ENCODE results near the gene LRMDA.

Gene LRMDA

GRCh38 chr10:76236356-76236755 is 804.9 kb downstream of the LRMDA start:
- no peak for DNase-seq (ENCODE audit: extremely low read depth, low read depth)
- TF ChIP-seq, protein P1, sequence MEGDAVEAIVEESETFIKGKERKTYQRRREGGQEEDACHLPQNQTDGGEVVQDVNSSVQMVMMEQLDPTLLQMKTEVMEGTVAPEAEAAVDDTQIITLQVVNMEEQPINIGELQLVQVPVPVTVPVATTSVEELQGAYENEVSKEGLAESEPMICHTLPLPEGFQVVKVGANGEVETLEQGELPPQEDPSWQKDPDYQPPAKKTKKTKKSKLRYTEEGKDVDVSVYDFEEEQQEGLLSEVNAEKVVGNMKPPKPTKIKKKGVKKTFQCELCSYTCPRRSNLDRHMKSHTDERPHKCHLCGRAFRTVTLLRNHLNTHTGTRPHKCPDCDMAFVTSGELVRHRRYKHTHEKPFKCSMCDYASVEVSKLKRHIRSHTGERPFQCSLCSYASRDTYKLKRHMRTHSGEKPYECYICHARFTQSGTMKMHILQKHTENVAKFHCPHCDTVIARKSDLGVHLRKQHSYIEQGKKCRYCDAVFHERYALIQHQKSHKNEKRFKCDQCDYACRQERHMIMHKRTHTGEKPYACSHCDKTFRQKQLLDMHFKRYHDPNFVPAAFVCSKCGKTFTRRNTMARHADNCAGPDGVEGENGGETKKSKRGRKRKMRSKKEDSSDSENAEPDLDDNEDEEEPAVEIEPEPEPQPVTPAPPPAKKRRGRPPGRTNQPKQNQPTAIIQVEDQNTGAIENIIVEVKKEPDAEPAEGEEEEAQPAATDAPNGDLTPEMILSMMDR (IDR thresholded peaks at IDR 0.05; ENCODE audit: low read depth, low read length), result no peak

DNA sequence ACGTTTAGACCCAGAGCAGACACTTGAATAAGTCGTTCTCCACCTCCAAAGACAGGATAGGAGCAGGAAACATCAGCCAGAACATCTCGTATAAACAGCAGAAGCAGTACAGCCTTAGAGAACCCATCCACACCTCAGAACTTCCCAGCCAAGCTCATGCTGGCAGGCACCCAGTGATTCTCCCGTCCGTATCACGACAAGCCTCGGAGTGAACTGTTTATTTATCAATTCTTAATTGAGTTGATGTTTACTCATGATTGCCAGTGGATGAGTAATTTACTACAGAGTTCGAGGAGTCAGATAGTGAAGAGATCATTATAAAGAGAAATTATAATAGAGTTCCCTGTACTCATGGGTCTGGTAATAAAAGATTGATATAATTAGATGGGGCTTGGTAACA is 811.5 kb downstream of the LRMDA start:
- TF ChIP-seq, protein P1 (IDR thresholded peaks at IDR 0.05; ENCODE audit: low read depth, low read length), result no peak
- DNase-seq (ENCODE audit: extremely low read depth, low read depth), result peak; percentile 15

GRCh38 chr10:76244061-76244686 is 812.8 kb downstream of the LRMDA start:
- DNase-seq (ENCODE audit: extremely low read depth, low read depth), result no peak
- TF ChIP-seq, protein P1 (IDR thresholded peaks at IDR 0.05; ENCODE audit: low read depth, low read length), result no peak

DNA sequence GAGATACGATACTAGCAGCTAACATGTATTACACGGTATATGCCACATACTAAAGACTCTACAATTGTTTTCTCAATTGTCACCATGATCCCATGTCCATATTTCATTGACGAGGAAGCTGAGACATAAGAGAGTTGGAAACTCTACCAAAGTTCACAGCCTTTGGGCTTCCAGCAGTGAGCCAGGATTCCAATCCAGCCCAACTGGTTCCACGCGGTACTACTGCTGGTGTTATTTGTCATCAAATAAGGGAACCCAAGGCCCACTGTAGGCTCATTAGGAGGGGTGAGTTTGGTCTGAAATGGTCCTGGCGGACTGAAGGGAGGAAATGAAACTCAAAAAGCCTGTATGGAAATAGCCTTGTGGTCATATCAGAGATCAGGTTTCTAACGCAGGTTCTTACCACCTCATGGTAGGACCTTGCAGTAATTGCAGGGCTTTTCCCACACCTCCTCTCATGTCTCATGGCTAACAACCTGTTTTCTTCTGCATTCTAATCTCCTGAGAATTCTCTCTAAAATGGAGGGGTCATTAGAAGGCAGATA is 814.6 kb downstream of the LRMDA start:
- DNase-seq (ENCODE audit: extremely low read depth, low read depth), result no peak
- TF ChIP-seq, protein P1 (IDR thresholded peaks at IDR 0.05; ENCODE audit: low read depth, low read length), result no peak

DNA sequence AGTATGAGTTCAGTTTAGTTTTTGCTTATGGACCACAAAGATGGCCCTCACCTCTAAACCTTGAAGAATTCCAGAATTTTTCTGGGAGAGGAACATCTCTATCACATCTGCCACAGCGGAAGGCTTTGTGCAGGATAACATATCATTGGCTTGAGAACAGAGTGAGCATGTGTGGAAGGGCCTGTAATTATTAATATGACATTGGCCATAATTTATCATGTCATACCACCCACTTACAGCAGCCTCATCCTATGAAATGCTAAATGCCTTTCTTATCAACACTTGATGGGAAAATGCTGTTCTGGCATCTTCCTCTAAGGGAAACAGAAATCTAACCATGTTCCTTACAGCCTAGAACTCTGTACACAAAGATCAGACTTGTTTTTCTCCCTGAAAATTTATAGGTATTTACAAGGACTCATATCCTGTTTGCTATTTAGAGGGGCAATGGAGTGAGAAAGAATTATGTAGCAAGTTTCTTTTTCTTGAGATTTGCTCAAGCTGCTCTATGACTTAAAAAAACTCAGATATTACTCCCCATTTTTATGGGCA is 817.3 kb downstream of the LRMDA start:
- no peak for DNase-seq (ENCODE audit: extremely low read depth, low read depth)
- TF ChIP-seq, protein P1 (IDR thresholded peaks at IDR 0.05; ENCODE audit: low read depth, low read length), result no peak

- no peak for DNase-seq (ENCODE audit: extremely low read depth, low read depth)
- TF ChIP-seq, protein P1 (IDR thresholded peaks at IDR 0.05; ENCODE audit: low read depth, low read length), result no peak
Observed at GRCh38 chr10:76251841-76252671, 820.6 kb downstream of the LRMDA start.

GRCh38 chr10:76252733-76253132 is 821.3 kb downstream of the LRMDA start:
- TF ChIP-seq, protein P1 (IDR thresholded peaks at IDR 0.05; ENCODE audit: low read depth, low read length), result no peak

More at GRCh38 chr10:76252733-76253132, 821.3 kb downstream of the LRMDA start:
- no peak for DNase-seq (ENCODE audit: extremely low read depth, low read depth)

All from AG09319 (cell line).